Measurements from ENCODE around the gene GREB1.

DNA sequence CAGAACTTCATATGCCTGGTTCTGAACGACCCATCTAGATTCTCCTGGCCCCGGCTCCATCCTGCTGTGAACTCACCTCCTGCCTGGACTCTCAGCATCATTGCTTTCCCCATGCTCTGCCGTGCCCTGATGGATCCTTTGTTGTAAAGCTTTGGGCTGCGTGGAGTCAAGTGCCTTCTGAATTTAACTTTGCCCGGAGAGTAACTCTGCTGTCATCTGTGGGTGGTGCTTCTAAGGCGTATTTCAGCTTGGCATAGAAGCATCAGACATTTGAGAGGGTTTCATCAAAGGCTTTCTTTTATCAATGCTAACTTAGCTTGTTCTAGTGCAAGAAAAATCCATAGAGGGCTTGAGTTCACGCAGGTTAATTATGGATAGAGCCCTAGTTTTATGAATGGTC lies 8.1 kb upstream of the GREB1 start:
- TF ChIP-seq, protein P1, sequence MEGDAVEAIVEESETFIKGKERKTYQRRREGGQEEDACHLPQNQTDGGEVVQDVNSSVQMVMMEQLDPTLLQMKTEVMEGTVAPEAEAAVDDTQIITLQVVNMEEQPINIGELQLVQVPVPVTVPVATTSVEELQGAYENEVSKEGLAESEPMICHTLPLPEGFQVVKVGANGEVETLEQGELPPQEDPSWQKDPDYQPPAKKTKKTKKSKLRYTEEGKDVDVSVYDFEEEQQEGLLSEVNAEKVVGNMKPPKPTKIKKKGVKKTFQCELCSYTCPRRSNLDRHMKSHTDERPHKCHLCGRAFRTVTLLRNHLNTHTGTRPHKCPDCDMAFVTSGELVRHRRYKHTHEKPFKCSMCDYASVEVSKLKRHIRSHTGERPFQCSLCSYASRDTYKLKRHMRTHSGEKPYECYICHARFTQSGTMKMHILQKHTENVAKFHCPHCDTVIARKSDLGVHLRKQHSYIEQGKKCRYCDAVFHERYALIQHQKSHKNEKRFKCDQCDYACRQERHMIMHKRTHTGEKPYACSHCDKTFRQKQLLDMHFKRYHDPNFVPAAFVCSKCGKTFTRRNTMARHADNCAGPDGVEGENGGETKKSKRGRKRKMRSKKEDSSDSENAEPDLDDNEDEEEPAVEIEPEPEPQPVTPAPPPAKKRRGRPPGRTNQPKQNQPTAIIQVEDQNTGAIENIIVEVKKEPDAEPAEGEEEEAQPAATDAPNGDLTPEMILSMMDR (IDR thresholded peaks at IDR 0.05; ENCODE audit: poor library complexity, severe bottlenecking), result no peak
- TF ChIP-seq RAD21 (conservative IDR thresholded peaks at IDR 0.05), result no peak
- no peak for TF ChIP-seq TAF1 (IDR thresholded peaks at IDR 0.05; ENCODE audit: low read depth)
- no peak for TF ChIP-seq EZH2 (IDR thresholded peaks at IDR 0.05; ENCODE audit: borderline replicate concordance, insufficient read depth, low read length, poor library complexity, severe bottlenecking)
- no peak for TF ChIP-seq MXI1 (conservative IDR thresholded peaks at IDR 0.05; ENCODE audit: poor library complexity, severe bottlenecking)

All from neural cell (in vitro differentiated cells).